Tibial nerve (tissue), 4 donors: Measurements from ENCODE around the gene NAIF1. TPM values are rescaled to one million over a fixed set of nuclear protein-coding genes. Genes with fewer than 3 reads are reported as not detected.

Experiments used
- DNase-seq, 2 donors: peaks; one replicate each; pipeline ENCODE4 v3.0.0-alpha.2; 2019; ENCODE audit warnings: low spot score in 2 of 2
- H3K27ac ChIP-seq, 4 donors: fragments of 200-600 bp; sonication (generic) in 3 of 4; one replicate each; pipeline ENCODE4 v1.5.1; 2017 to 2019; ENCODE audit warnings: mild to moderate bottlenecking in 1 of 4
- H3K27me3 ChIP-seq, 2 donors: fragments of 200-600 bp; sonication (generic) in 1 of 2; one replicate each; pipeline versions ENCODE4 v1.5.1 to v1.6.0; 2017 to 2019
- H3K36me3 ChIP-seq, 3 donors: fragments of 200-600 bp; sonication (generic); one replicate each; pipeline ENCODE4 v1.5.1; 2018 to 2019
- H3K4me1 ChIP-seq, 4 donors: fragments of 200-600 bp; sonication (generic) in 3 of 4; one replicate each; pipeline ENCODE4 v1.5.1; 2017 to 2019
- H3K4me3 ChIP-seq, 4 donors: fragments of 200-600 bp; sonication (generic) in 3 of 4; one replicate each; pipeline ENCODE4 v1.5.1; 2017 to 2019; ENCODE audit warnings: mild to moderate bottlenecking in 1 of 4, moderate library complexity in 1 of 4
- H3K9me3 ChIP-seq, 4 donors: fragments of 200-600 bp; sonication (generic) in 3 of 4; one replicate each; pipeline ENCODE4 v1.5.1; 2017 to 2019
- EP300 ChIP-seq, 2 donors: sonication (generic); formaldehyde crosslinking; IDR thresholded peaks; one replicate each; pipeline ENCODE4 v1.6.1; 2017; ENCODE audit warnings: antibody characterized with exemption in 2 of 2, mild to moderate bottlenecking in 1 of 2
- POLR2A ChIP-seq, 2 donors: fragments of 450-650 bp; IDR thresholded peaks; one replicate each; pipeline ENCODE4 v1.6.1; 2017; ENCODE audit warnings: antibody characterized with exemption in 2 of 2, mild to moderate bottlenecking in 2 of 2, moderate library complexity in 2 of 2
- WGBS, 2 donors: methylation state at CpG; one replicate each; pipeline ENCODE4 v1.1.5; 2018; 5-methylcytosine and 5-hydroxymethylcytosine counted together
- total RNA-seq, 4 donors: library from RNA; depleted of rRNA; stranded (reverse); fragments of >200 nt; gene quantifications; one replicate each; pipeline ENCODE4 v1.1.0, GENCODE V29; 2016
- TF ChIP-seq, protein P1 (sequence below), 5 experiments: fragments of 200-600 bp in 3 of 5; fragments of 450-650 bp in 2 of 5; sonication (generic) in 3 of 5; IDR thresholded peaks; one replicate each; pipeline ENCODE4 v1.5.1; 2016 to 2019; ENCODE audit warnings: antibody characterized with exemption in 5 of 5, mild to moderate bottlenecking in 3 of 5, moderate library complexity in 2 of 5

The NAIF1 gene, protein sequence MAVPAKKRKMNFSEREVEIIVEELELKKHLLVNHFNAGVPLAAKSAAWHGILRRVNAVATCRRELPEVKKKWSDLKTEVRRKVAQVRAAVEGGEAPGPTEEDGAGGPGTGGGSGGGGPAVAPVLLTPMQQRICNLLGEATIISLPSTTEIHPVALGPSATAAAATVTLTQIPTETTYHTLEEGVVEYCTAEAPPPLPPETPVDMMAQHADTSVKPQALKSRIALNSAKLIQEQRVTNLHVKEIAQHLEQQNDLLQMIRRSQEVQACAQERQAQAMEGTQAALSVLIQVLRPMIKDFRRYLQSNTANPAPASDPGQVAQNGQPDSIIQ
- 10 to 100 TPM in 1 of 4 donors, 1 to 10 TPM in 3; 5.4 to 11.2 (median 8.1) TPM for total RNA-seq

DNA sequence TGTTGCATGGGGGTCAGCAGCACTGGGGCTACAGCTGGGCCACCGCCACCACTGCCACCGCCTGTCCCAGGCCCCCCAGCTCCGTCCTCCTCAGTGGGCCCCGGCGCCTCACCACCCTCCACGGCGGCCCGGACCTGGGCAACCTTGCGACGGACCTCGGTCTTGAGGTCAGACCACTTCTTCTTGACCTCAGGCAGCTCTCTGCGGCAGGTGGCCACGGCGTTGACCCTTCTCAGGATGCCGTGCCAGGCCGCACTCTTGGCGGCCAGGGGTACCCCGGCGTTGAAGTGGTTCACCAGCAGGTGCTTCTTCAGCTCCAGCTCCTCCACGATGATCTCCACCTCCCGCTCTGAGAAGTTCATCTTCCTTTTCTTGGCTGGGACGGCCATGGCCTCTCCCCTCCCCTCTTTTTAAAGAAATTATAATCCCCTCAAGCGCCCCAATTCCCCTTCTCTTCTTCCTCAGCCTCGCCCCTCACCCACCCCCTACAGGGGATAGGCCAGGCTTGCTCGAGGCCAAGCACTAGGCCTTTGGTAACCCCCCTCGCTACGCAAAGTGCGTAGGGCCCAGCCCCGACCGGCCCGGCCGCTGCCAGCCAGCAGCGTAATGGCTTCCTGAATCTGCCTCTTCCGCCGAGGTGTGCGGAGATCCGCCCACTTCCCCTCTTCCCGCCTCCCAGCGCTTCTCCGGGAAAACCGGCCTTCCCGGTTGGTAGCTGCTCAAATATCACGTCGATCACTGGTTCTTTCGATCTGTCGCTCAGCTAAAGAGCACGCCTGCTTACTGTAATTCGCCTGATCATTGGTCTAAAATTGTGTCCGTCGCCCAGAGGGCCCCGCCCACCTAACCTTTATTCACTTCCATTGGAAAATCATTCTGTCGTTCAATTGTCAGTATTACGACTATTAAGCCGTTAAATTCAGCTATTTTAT lies at the start of gene NAIF1:
Gene NAIF1, minus strand, starts transcription at position 608 of the 932 bp plus-strand sequence. Its CDS starts 219 bp downstream, at position 389.
- TF ChIP-seq, protein P1, sequence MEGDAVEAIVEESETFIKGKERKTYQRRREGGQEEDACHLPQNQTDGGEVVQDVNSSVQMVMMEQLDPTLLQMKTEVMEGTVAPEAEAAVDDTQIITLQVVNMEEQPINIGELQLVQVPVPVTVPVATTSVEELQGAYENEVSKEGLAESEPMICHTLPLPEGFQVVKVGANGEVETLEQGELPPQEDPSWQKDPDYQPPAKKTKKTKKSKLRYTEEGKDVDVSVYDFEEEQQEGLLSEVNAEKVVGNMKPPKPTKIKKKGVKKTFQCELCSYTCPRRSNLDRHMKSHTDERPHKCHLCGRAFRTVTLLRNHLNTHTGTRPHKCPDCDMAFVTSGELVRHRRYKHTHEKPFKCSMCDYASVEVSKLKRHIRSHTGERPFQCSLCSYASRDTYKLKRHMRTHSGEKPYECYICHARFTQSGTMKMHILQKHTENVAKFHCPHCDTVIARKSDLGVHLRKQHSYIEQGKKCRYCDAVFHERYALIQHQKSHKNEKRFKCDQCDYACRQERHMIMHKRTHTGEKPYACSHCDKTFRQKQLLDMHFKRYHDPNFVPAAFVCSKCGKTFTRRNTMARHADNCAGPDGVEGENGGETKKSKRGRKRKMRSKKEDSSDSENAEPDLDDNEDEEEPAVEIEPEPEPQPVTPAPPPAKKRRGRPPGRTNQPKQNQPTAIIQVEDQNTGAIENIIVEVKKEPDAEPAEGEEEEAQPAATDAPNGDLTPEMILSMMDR (IDR thresholded peaks at IDR 0.05) = no peak
- peak; percentile 43 to 45 for TF ChIP-seq POLR2A (IDR thresholded peaks at IDR 0.05)
- TF ChIP-seq EP300 (IDR thresholded peaks at IDR 0.05) = peak; percentile 60 to 66
- H3K9me3 ChIP-seq = no peaks in the 10 kb centered on the region
- peaks cover 0 to 19% (median 0%) of the 10 kb centered on the region in 3 donors for H3K36me3 ChIP-seq
- H3K27me3 ChIP-seq = no peaks in the 10 kb centered on the region
- peak within 1 kb of the TSS; percentile 93 to 99 (median 96) for H3K27ac ChIP-seq
- WGBS, 2 donors = 31 to 35% methylated on average over 49 to 54 of the region's 54 CpGs
- peak; percentile 93 to 98 for DNase-seq
- peak within 1 kb of the TSS; percentile 82 to 98 (median 95) for H3K4me3 ChIP-seq
- H3K4me1 ChIP-seq = peaks cover 0 to 73% (median 45%) of the 10 kb centered on the region in 4 donors

DNA sequence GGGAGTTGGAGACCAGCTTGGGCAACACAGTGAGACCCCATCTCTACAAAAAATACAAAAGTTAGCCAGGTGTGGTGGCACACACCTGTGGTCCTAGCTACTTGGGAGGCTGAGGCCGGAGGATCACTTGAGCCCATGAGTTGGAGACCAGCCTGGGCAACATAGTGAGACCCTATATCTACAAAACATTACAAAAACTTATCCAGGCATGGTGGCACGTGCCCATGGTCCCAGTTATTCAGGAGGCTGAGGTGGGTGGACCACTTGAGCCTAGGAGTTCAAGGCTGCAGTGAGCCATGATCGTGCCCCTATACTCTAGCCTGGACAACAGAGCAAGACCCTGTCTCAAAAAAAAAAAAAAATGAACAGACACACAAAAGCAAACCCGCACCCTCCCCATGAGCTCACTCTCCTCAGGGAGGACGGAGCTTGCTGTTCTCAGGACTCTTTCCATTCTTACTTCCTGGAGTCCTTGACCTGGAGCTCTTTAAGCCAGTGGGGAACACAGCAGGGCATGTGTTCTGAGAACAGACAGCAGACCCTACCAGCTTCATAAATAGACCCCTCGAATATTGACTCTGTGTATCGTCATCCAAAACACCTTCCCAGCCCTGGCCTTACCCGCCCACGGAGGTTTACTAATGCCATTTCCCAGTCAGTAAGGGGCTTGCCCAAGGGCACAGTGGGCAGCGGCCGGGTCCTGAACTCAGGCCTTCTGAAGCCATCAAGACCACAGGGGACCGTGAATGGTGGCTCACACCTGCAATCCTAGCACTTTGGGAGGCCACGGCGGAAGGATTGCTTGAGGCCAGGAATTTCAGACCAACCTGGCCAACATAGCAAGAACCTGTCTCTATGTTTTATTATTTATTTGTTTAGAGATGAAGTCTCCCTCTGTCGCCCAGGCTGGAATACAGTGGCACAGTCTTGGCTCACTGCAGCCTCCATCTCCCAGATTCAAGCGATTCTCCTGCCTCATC lies 49.3 kb upstream of the NAIF1 start:
- no peak for DNase-seq
- Histone ChIP-seq H3K36me3 (peaks cover 0 to 53% (median 0%) of the 10 kb centered on the region in 3 donors), H3K27ac (peak overlapping the region in 1 of 4 donors; percentile 62), H3K4me1 (peaks cover 0 to 11% (median 5%) of the 10 kb centered on the region in 4 donors), H3K4me3 (no peak overlapping the region), H3K9me3 (no peaks in the 10 kb centered on the region), H3K27me3 (no peaks in the 10 kb centered on the region)
- WGBS, 2 donors = 82 to 89% methylated on average over 16 of the region's 16 CpGs
- no peak for TF ChIP-seq POLR2A (IDR thresholded peaks at IDR 0.05)
- TF ChIP-seq, protein P1 (IDR thresholded peaks at IDR 0.05) = no peak
- no peak for TF ChIP-seq EP300 (IDR thresholded peaks at IDR 0.05)

DNA sequence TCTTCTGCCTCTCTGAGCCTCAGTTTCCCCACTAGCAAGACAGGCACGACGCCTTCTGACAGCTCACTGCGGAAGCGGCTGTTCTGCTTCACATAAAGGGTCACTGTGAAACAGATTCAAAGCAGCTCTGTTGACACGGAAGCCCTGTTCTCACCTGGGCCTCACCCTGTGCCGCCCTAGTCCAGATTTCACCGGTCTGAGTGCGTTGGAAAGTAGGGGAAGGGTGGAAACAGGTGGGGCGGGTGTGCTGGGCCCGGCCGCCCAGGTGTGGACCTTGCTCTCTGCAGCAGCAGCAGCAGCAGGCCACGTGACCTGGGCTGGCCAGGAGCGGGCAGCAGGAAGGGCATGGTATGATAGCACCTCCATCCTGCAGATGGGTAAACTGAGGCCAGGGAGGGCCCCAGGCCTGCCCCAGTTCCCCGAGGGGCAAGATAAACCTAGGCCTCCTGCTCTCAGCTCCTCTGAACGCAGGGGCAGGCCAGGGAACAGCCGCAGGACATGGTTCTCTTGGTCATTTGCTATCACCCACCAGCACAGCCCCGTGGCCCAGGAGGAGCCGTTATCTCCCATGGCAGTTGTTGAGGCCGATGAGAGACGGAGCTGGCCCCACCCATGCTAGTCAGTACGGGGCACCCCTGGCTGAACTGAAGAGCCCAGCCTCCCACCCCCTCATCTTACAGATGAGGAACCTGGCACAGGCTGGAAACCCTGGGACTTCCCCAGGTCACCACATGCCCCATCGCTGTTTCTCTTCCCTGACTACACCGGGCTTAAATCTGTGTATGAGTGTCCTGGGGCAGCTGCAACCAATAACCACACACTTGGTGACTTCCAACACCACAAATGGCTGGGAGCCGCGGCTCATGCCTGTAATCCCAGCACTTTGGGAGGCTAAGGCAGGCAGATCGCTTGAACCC lies 48.3 kb upstream of the NAIF1 start:
- H3K4me1 ChIP-seq = peaks cover 0 to 11% (median 5%) of the 10 kb centered on the region in 4 donors
- peak in 1 of 2 donors; percentile 3 for DNase-seq
- WGBS, 2 donors = 90 to 95% methylated on average over 22 to 26 of the region's 26 CpGs
- H3K27ac ChIP-seq = peak overlapping the region in 1 of 4 donors; percentile 79
- no peaks in the 10 kb centered on the region for H3K27me3 ChIP-seq
- no peaks in the 10 kb centered on the region for H3K9me3 ChIP-seq
- H3K4me3 ChIP-seq = no peak overlapping the region
- peaks cover 0 to 43% (median 0%) of the 10 kb centered on the region in 3 donors for H3K36me3 ChIP-seq
- TF ChIP-seq POLR2A (IDR thresholded peaks at IDR 0.05) (no peak), EP300 (IDR thresholded peaks at IDR 0.05) (no peak)
- TF ChIP-seq, protein P1 (IDR thresholded peaks at IDR 0.05) = no peak
